Left kidney (tissue), 2 donors: Measurements from ENCODE around the gene SLX9. TPM values are rescaled to one million over a fixed set of nuclear protein-coding genes. Genes with fewer than 3 reads are reported as not detected.
A peak's percentile ranks its signal among the peaks of the same experiment; 100 is the strongest.

Experiments used
- DNase-seq: peaks from one replicate; pipeline ENCODE4 v3.0.0-alpha.2; 2013
- polyA plus RNA-seq: library from polyadenylated mRNA; unstranded; fragments of 120-200 nt; gene quantifications from one replicate; pipeline ENCODE4 v1.2.1, GENCODE V29; 2013; ENCODE audit not compliant: insufficient read length

The SLX9 gene
- polyA plus RNA-seq, 1 donor, result 11.2 TPM

- DNase-seq, result no peak
Observed at GRCh38 chr21:44946254-44947041, 6.6 kb downstream of the SLX9 start.

GRCh38 chr21:44947111-44947929, 7.5 kb downstream of the SLX9 start:
- no peak for DNase-seq

GRCh38 chr21:44947930-44948331, 8.1 kb downstream of the SLX9 start:
- no peak for DNase-seq

DNA sequence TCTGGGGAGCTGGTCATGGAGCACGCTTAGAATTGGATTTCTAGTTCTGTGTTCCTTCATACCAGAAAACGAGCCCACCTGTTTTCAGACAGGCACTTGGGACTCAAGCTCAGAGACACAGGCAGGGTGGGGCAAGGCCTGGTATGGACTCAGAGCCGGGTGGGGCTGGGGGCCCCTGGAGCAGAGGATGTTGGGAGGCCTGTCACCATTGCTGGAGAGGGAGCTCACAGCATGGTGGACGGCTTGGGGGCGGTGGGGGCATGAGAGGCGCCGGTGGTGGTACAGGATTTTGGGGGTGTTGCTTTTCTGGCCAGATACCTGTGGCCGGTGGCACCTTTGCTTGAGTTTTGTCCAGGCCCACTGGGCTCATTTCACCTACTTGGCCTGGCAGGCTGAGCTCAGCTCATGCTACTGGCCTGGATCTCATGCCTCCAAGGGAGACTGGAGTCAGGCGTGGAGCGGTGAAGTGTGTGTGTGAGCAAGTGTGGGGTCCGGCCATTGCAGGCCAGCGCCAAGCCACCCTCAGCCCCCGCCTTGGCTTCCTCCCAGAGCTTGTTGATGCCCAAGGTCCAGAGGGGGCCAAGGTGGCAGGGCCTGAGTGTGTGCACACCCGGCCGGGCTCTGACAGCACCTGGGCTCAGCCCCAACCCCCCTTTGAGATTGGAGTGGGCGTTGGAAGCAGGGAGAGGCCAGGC, 8.7 kb downstream of the SLX9 start:
- no peak for DNase-seq

DNA sequence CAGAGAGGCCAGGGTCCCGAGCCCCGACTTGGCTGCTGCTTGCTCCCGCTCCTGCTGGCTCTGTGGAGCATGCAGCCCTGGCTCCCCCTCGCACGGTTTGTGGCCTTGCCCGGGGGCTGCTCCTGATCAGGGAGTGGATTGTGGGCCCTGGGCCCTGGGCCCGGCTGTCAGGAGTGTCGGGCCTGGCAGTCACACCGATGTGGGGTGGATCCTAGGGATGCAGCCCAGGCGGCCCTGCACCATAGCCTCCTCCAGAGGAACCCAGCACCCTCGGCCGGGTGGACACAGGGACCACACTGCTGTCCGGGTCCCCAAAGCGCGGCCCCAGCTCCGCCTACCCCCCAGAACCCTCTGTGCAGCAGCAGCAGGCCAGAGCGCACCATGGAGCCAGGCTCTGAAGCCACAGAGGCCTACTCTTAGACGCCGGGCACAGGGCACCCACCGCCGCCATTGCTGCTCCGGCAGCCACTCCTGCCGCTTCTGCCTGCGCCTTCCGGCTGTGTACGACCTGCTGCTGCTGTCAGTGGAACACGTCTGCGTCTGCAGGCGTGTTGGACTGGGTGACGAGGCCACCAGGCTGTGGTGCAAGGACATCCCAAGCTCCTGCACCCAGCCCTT, 9.4 kb downstream of the SLX9 start:
- no peak for DNase-seq

DNA sequence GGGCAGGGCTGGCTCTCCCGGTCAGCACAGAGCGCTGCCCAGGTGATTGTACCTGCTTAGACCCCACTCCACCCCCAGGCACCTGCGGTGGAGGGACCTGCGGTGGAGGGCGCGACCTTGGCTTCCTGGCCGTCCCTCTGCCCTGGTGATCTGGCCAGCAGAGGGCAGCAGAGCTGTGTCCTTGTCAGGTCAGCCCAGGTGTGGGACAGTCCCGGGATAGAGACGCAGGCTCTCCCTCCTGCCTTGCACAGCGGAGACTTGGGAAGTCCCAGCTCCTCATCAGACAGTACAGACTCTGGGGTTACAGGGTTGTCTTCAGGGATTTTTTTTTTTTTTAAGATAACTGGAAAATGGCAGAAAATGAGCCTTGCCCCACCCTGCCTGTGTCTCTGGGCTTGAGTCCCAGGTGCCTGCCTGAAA, 10.0 kb downstream of the SLX9 start:
- peak; percentile 64 for DNase-seq

GRCh38 chr21:44950351-44950750, 10.5 kb downstream of the SLX9 start:
- no peak for DNase-seq

DNA sequence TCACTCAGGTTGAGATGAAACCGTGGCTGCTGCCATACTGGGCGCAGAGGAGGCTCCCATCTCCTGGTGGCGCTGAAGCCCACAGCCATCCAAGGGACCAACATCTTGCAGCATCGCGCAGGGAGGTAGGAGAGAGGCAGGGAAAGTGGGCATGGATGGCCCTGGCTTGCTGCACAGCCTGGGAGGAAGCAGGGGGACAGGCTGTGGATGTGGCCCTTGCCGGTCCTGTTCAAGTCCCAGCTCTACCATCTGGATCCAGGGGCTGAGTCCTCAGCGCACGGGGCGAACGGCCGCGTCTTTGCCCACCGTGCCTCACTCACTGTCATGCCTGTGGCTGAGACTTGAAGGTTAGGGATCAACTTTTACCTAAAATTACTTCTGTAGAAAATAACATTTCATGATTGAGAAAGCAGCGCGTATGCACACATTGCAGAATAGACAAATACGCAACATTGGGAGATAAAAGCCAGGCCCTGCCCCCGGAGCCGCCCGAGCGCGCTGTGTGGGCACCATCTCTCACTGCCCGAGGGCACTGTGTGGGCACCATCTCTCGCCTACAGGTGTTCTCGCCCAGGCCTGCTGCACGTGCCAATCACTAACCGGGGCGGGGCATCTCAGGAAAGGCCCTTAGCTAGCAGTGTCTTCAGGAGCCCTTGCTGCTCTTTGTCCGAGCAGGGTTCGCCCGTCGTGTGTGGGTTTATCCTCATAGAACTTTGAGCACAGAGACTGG, 11.5 kb downstream of the SLX9 start:
- DNase-seq, result no peak

DNA sequence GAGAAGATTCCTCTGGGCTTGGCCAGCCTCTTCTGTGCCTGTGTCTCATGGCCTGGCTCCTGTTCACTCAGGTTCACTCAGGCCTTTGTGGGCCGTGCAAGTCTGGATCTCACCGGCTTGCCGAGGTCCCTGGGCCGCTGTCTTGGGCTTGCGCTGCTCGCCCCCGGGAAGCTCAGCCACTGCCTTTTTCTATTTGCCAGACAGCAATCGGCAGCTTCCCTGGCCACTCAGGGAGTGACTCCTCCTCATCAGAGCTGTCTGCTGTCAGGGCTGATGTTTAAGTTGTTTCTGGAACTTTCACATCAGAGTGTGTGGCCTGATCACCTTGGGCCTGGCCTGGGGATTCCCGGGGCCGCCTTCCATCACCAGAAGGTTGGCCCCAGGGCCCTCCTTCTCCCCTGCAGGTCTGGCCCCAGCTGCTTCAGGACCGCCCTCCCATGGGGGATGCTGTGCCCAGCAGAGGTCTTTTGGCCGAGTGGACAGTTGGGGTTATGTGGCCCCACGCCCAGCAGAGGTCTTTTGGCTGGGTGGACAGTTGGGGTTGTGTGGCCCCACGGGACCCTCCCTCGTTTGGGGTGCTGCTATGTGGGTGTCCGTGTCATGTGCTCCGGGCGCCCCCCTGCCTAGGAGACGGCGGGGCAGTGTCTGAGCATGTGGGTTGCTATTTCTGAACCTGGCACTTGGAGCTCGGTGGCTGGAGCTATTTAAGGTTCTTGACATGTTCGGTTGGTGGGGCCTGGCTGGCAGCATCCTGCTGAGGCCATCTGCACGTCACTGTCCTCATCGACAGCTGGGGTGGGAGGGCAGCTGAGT, 12.5 kb downstream of the SLX9 start:
- no peak for DNase-seq

GRCh38 chr21:44952929-44953627, 13.2 kb downstream of the SLX9 start:
- DNase-seq, result no peak

GRCh38 chr21:44953628-44954021, 13.8 kb downstream of the SLX9 start:
- DNase-seq, result no peak

DNA sequence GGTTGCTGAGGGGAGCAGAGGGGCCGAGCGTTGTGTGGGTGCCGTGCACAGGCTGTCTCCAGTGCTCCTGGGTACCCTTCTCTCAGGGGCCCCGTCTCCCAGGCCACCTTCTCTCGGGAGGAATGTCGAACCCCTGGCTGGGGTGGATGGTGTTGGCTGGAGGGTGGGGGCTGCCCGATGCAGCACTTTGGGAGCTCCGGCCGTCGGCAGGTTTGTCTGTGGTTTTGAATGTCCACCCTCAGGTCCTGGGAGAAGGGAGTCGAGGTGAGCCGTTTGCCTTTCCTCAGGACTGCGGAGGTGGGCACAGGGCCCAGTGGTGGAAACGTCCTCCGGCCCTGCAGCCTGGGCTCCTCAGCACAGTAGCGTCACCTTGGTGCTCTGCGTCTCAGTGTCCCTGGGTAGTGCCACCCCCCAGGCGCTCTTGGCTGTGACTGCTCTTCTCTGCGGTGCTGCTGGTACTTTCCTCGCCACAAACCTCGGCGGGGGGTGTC, 14.5 kb downstream of the SLX9 start:
- DNase-seq, result no peak

DNA sequence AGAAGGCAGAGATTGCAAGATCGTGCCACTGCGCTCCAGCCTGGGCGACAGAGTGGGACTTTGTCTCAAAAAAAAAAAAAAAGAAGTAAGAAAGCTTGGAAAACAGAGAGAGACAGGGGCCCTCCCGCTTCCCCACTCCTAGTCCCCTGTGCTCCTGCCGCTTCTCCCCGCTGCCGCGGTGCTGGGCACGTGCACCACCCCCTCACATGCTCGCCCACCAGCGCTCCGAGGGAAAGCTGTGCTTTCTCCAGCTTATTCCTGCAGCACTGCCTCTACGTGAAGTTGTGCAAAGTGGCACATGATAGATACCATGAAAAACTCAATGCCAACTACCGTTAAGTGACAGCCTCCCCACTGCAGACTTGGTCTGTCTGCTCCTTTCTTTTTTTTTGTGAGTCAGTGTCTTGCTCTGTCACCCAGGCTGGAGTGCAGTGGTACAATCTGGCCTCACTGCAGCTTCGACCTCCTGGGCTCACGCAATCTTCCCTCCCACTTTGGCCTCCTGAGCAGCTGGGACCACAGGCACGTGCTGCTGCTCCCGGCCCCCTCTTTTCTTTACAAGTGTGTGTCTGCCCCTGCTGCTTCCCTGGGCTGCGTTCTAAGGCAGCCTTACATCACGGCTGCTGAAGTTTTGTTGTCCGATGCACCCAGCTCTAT, 15.4 kb downstream of the SLX9 start:
- DNase-seq, result no peak

GRCh38 chr21:44955798-44956175, 16.0 kb downstream of the SLX9 start:
- no peak for DNase-seq

DNA sequence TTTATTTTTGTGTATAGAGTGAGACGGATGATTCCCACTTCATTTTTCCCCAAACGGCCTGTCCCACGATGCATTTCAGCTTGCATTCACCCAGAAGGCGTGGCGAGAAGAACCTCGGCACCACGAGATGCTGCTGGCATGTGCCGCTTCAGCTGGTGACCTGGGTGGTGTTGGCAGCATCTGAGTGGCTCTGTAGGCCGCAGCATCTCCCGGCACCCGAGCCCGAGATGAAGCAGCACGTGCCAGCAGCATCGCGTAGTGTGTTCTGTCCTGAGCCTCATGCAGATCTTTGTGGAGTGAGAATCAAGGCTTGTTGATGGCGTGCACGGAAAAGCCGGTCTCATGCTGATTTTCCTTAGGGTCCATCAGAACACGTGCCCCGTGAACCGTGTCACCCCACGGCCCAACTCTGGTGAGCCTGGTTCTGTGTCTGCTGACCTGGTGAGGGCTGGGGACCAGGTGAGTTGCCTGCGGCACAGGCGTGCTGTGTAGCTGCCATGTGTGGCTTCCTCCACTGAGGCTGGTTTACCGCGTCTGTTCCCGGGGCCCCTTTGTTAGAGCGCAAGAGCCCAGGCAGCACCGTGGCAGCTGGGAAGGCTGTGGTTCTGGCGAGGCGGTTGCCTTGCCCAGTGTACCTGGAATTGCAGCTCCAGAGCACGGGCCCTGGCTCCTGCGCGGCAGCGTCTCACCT, 16.7 kb downstream of the SLX9 start:
- no peak for DNase-seq

GRCh38 chr21:44957047-44957831, 17.4 kb downstream of the SLX9 start:
- DNase-seq, result no peak

GRCh38 chr21:44957901-44958451, 18.1 kb downstream of the SLX9 start:
- DNase-seq, result no peak
